ENCODE measurements around the gene ATP6V1C2. TPM values are rescaled to one million over a fixed set of nuclear protein-coding genes. Genes with fewer than 3 reads are reported as not detected.
"Not testable (repeated sequence)": the region's sequence is repeated elsewhere in the genome, so short reads cannot be mapped to it uniquely, and the experiment has no call there.

The ATP6V1C2 gene
- total and polyA plus RNA-seq, 9 donors = 1.1 to 5.8 (median 2.2) TPM

- Histone ChIP-seq H3K9me3 (replicated peaks; ENCODE audit: control insufficient read depth, low read depth, low read length) (no peaks in the 10 kb centered on the region), H3K4me1 (ENCODE audit: control insufficient read depth, insufficient read depth, low read length) (no peaks in the 10 kb centered on the region), H3K4me3 (ENCODE audit: low read length) (no peak overlapping the region), H3K27ac (ENCODE audit: low read length) (no peak overlapping the region), H3K36me3 (ENCODE audit: control insufficient read depth, insufficient read depth, low read length) (peaks cover 61% of the 10 kb centered on the region), H3K27me3 (ENCODE audit: control insufficient read depth, insufficient read depth, low read length) (no peaks in the 10 kb centered on the region)
- no peak for DNase-seq
- WGBS (ENCODE audit: insufficient coverage) = 50% methylated on average over 1 of the region's 1 CpG
These were observed 72.4 kb downstream of the ATP6V1C2 start for GRCh38 chr2:10793816-10794215.

- no peak for DNase-seq
- H3K9me3 ChIP-seq (replicated peaks; ENCODE audit: control insufficient read depth, low read depth, low read length) = no peaks in the 10 kb centered on the region
- peaks cover 54% of the 10 kb centered on the region for H3K36me3 ChIP-seq (ENCODE audit: control insufficient read depth, insufficient read depth, low read length)
- H3K4me1 ChIP-seq (ENCODE audit: control insufficient read depth, insufficient read depth, low read length) = no peaks in the 10 kb centered on the region
- WGBS (ENCODE audit: insufficient coverage) = 85% methylated on average over 4 of the region's 5 CpGs
- no peak overlapping the region for H3K27ac ChIP-seq (ENCODE audit: low read length)
- H3K4me3 ChIP-seq (ENCODE audit: low read length) = no peak overlapping the region
- no peaks in the 10 kb centered on the region for H3K27me3 ChIP-seq (ENCODE audit: control insufficient read depth, insufficient read depth, low read length)
These were observed 73.4 kb downstream of the ATP6V1C2 start for GRCh38 chr2:10794876-10795275.

- H3K27ac ChIP-seq (ENCODE audit: low read length) = no peak overlapping the region
- H3K9me3 ChIP-seq (replicated peaks; ENCODE audit: control insufficient read depth, low read depth, low read length) = no peaks in the 10 kb centered on the region
- 33% methylated on average over 3 of the region's 7 CpGs for WGBS (ENCODE audit: insufficient coverage)
- no peak for DNase-seq
- H3K4me1 ChIP-seq (ENCODE audit: control insufficient read depth, insufficient read depth, low read length) = no peaks in the 10 kb centered on the region
- peaks cover 48% of the 10 kb centered on the region for H3K36me3 ChIP-seq (ENCODE audit: control insufficient read depth, insufficient read depth, low read length)
- no peaks in the 10 kb centered on the region for H3K27me3 ChIP-seq (ENCODE audit: control insufficient read depth, insufficient read depth, low read length)
- no peak overlapping the region for H3K4me3 ChIP-seq (ENCODE audit: low read length)
These were observed 74.1 kb downstream of the ATP6V1C2 start for GRCh38 chr2:10795508-10796046.

- no peak overlapping the region for H3K4me3 ChIP-seq (ENCODE audit: low read length)
- no peaks in the 10 kb centered on the region for H3K9me3 ChIP-seq (replicated peaks; ENCODE audit: control insufficient read depth, low read depth, low read length)
- no peaks in the 10 kb centered on the region for H3K27me3 ChIP-seq (ENCODE audit: control insufficient read depth, insufficient read depth, low read length)
- WGBS (ENCODE audit: insufficient coverage) = 100% methylated on average over 1 of the region's 2 CpGs
- H3K36me3 ChIP-seq (ENCODE audit: control insufficient read depth, insufficient read depth, low read length) = peaks cover 48% of the 10 kb centered on the region
- no peak for DNase-seq
- no peak overlapping the region for H3K27ac ChIP-seq (ENCODE audit: low read length)
- no peaks in the 10 kb centered on the region for H3K4me1 ChIP-seq (ENCODE audit: control insufficient read depth, insufficient read depth, low read length)
These were observed 75.3 kb downstream of the ATP6V1C2 start for GRCh38 chr2:10796703-10797102.

- H3K27me3 ChIP-seq (ENCODE audit: control insufficient read depth, insufficient read depth, low read length) = no peaks in the 10 kb centered on the region
- no CpG with 5 or more reads among the region's 8 CpGs for WGBS (ENCODE audit: insufficient coverage)
- H3K27ac ChIP-seq (ENCODE audit: low read length) = no peak overlapping the region
- H3K36me3 ChIP-seq (ENCODE audit: control insufficient read depth, insufficient read depth, low read length) = peaks cover 33% of the 10 kb centered on the region
- DNase-seq = no peak
- H3K4me3 ChIP-seq (ENCODE audit: low read length) = no peak overlapping the region
- H3K4me1 ChIP-seq (ENCODE audit: control insufficient read depth, insufficient read depth, low read length) = no peaks in the 10 kb centered on the region
- H3K9me3 ChIP-seq (replicated peaks; ENCODE audit: control insufficient read depth, low read depth, low read length) = no peaks in the 10 kb centered on the region
These were observed 77.4 kb downstream of the ATP6V1C2 start for GRCh38 chr2:10798783-10799182.

GRCh38 chr2:10800163-10800562, 78.7 kb downstream of the ATP6V1C2 start:
- peaks cover 28% of the 10 kb centered on the region for H3K36me3 ChIP-seq (ENCODE audit: control insufficient read depth, insufficient read depth, low read length)
- WGBS (ENCODE audit: insufficient coverage) = 85% methylated on average over 2 of the region's 4 CpGs
- H3K27me3 ChIP-seq (ENCODE audit: control insufficient read depth, insufficient read depth, low read length) = no peaks in the 10 kb centered on the region
- no peaks in the 10 kb centered on the region for H3K4me1 ChIP-seq (ENCODE audit: control insufficient read depth, insufficient read depth, low read length)
- no peak for DNase-seq
- no peak overlapping the region for H3K4me3 ChIP-seq (ENCODE audit: low read length)
- H3K9me3 ChIP-seq (replicated peaks; ENCODE audit: control insufficient read depth, low read depth, low read length) = no peaks in the 10 kb centered on the region
- no peak overlapping the region for H3K27ac ChIP-seq (ENCODE audit: low read length)

- Histone ChIP-seq H3K27me3 (ENCODE audit: control insufficient read depth, insufficient read depth, low read length) (no peaks in the 10 kb centered on the region), H3K4me3 (ENCODE audit: low read length) (no peak overlapping the region), H3K9me3 (replicated peaks; ENCODE audit: control insufficient read depth, low read depth, low read length) (no peaks in the 10 kb centered on the region), H3K36me3 (ENCODE audit: control insufficient read depth, insufficient read depth, low read length) (peaks cover 14% of the 10 kb centered on the region), H3K27ac (ENCODE audit: low read length) (no peak overlapping the region), H3K4me1 (ENCODE audit: control insufficient read depth, insufficient read depth, low read length) (no peaks in the 10 kb centered on the region)
- no peak for DNase-seq
- WGBS (ENCODE audit: insufficient coverage) = 59% methylated on average over 5 of the region's 8 CpGs
These were observed 81.2 kb downstream of the ATP6V1C2 start for GRCh38 chr2:10802657-10803056.

- WGBS (ENCODE audit: insufficient coverage) = 91% methylated on average over 3 of the region's 6 CpGs
- not testable (repeated sequence) for H3K4me3 ChIP-seq (ENCODE audit: low read length); H3K27ac ChIP-seq (ENCODE audit: low read length); H3K4me1 ChIP-seq (ENCODE audit: control insufficient read depth, insufficient read depth, low read length); H3K9me3 ChIP-seq (replicated peaks; ENCODE audit: control insufficient read depth, low read depth, low read length); H3K27me3 ChIP-seq (ENCODE audit: control insufficient read depth, insufficient read depth, low read length); DNase-seq
- H3K36me3 ChIP-seq (ENCODE audit: control insufficient read depth, insufficient read depth, low read length) = peaks cover 10% of the 10 kb centered on the region
These were observed 84.6 kb downstream of the ATP6V1C2 start for GRCh38 chr2:10805990-10806389.

GRCh38 chr2:10806543-10806942, 85.1 kb downstream of the ATP6V1C2 start:
- DNase-seq = no peak
- Histone ChIP-seq H3K4me3 (ENCODE audit: low read length) (no peak overlapping the region), H3K4me1 (ENCODE audit: control insufficient read depth, insufficient read depth, low read length) (peaks cover 9% of the 10 kb centered on the region), H3K9me3 (replicated peaks; ENCODE audit: control insufficient read depth, low read depth, low read length) (no peaks in the 10 kb centered on the region), H3K27ac (ENCODE audit: low read length) (no peak overlapping the region), H3K36me3 (ENCODE audit: control insufficient read depth, insufficient read depth, low read length) (peaks cover 6% of the 10 kb centered on the region), H3K27me3 (ENCODE audit: control insufficient read depth, insufficient read depth, low read length) (no peaks in the 10 kb centered on the region)
- no CpG with 5 or more reads among the region's 3 CpGs for WGBS (ENCODE audit: insufficient coverage)

- DNase-seq = no peak
- 8% methylated on average over 2 of the region's 8 CpGs for WGBS (ENCODE audit: insufficient coverage)
- Histone ChIP-seq H3K4me3 (ENCODE audit: low read length) (no peak overlapping the region), H3K9me3 (replicated peaks; ENCODE audit: control insufficient read depth, low read depth, low read length) (no peaks in the 10 kb centered on the region), H3K27ac (ENCODE audit: low read length) (peak overlapping the region; percentile 35), H3K27me3 (ENCODE audit: control insufficient read depth, insufficient read depth, low read length) (no peaks in the 10 kb centered on the region), H3K36me3 (ENCODE audit: control insufficient read depth, insufficient read depth, low read length) (peaks cover 3% of the 10 kb centered on the region), H3K4me1 (ENCODE audit: control insufficient read depth, insufficient read depth, low read length) (peaks cover 27% of the 10 kb centered on the region)
These were observed 89.1 kb downstream of the ATP6V1C2 start for GRCh38 chr2:10810202-10811161.
